HCT116 (cell line): Measurements from ENCODE around the gene GCK. TPM values are rescaled to one million over a fixed set of nuclear protein-coding genes. Genes with fewer than 3 reads are reported as not detected.

Experiments used
- ATAC-seq: fragments of 200-7000 bp; cut with Tn5 transposase; 2 replicates; pipeline ENCODE4 v1.9.1; 2020; ENCODE audit warnings: mild to moderate bottlenecking, moderate library complexity
- BruUV-seq: library from RNA; stranded (reverse); fragments of 400-500 nt; replicated peaks from 2 replicates; lab custom pipeline; 2021; lab: Mats Ljungman, UMichigan
- CTCF ChIA-PET: fragments of 300-600 bp; sonication (Branson Sonifier 250); formaldehyde crosslinking; loops from one replicate; lab custom pipeline; 2021; ENCODE audit warnings: antibody characterized with exemption; lab: Charles Lee
- POLR2A ChIA-PET: fragments of 300-600, 350-600 bp; sonication (Branson Sonifier 250); formaldehyde crosslinking; loops from one replicate; lab custom pipeline; 2021; ENCODE audit warnings: antibody characterized with exemption; lab: Charles Lee
- RAD21 ChIA-PET, 2 experiments: fragments of 300-600 bp; sonication (Branson Sonifier 250); formaldehyde crosslinking; loops; one replicate each; lab custom pipeline; 2023; ENCODE audit warnings: low total read pairs in 2 of 2; ENCODE audit not compliant: uncharacterized antibody in 2 of 2, unreplicated experiment in 2 of 2, low non-redundant PET in 1 of 2; lab: Charles Lee
- DNase-seq: peaks from one replicate; pipeline ENCODE4 v3.0.0-alpha.2; 2010; ENCODE audit warnings: low read depth, low spot score
- H2AFZ ChIP-seq: fragments of 200-600 bp; shearing (Covaris generic), sonication (generic); 2 replicates; pipeline ENCODE4 v1.6.1; 2017; ENCODE audit warnings: low read depth, mixed run types, mixed read lengths, antibody characterized with exemption, low read length; ENCODE audit not compliant: poor library complexity, severe bottlenecking
- H3K27ac ChIP-seq: 2 replicates; pipeline ENCODE4 v1.5.1; 2012; ENCODE audit warnings: low read depth, low read length
- H3K27me3 ChIP-seq: fragments of 200-600 bp; sonication (generic); 2 replicates; pipeline ENCODE4 v1.6.1; 2016; ENCODE audit warnings: mixed run types, low read length, mixed read lengths; ENCODE audit not compliant: insufficient read depth
- H3K36me3 ChIP-seq, 2 experiments: fragments of 200-500 bp in 1 of 2; fragments of 200-600 bp in 1 of 2; sonication (Bioruptor generic) in 1 of 2; sonication (generic) in 1 of 2; 2 replicates each; pipeline versions ENCODE4 v1.5.1 to v1.6.1; 2014 to 2016; ENCODE audit warnings: low read length in 2 of 2, inconsistent platforms in 1 of 2, mixed read lengths in 1 of 2, mixed run types in 1 of 2; ENCODE audit not compliant: insufficient read depth in 2 of 2, control insufficient read depth in 1 of 2
- H3K4me1 ChIP-seq, 2 experiments: fragments of 200-600 bp in 1 of 2; sonication (generic) in 1 of 2; 2 replicates each; pipeline versions ENCODE4 v1.5.1 to v1.6.1; 2012 to 2017; ENCODE audit warnings: low read length in 2 of 2, inconsistent platforms in 1 of 2, mild to moderate bottlenecking in 1 of 2, mixed read lengths in 1 of 2, mixed run types in 1 of 2, moderate library complexity in 1 of 2; ENCODE audit not compliant: insufficient read depth in 2 of 2, control insufficient read depth in 1 of 2
- H3K4me2 ChIP-seq: fragments of 200-600 bp; sonication (generic); 2 replicates; pipeline ENCODE4 v1.6.1; 2017; ENCODE audit warnings: mixed run types, low read length, mixed read lengths
- H3K4me3 ChIP-seq, 2 experiments: fragments of 200-600 bp in 1 of 2; sonication (generic) in 1 of 2; replicated peaks in 1 of 2; 2 replicates each; pipeline ENCODE4 v1.5.1; 2011 to 2016; ENCODE audit warnings: low read length in 2 of 2, control low read depth in 1 of 2, low read depth in 1 of 2, mild to moderate bottlenecking in 1 of 2, mixed read lengths in 1 of 2, mixed run types in 1 of 2
- H3K79me2 ChIP-seq: fragments of 200-600 bp; sonication (generic); 2 replicates; pipeline ENCODE4 v1.6.1; 2017; ENCODE audit warnings: mild to moderate bottlenecking, mixed run types, low read length, moderate library complexity, mixed read lengths; ENCODE audit not compliant: insufficient read depth
- H3K9ac ChIP-seq: fragments of 200-600 bp; sonication (generic); 2 replicates; pipeline ENCODE4 v1.6.1; 2016; ENCODE audit warnings: low read length, mixed read lengths
- H3K9me2 ChIP-seq: fragments of 200-600 bp; sonication (generic), shearing (Covaris generic); 2 replicates; pipeline ENCODE4 v1.6.1; 2017; ENCODE audit warnings: mixed run types, mild to moderate bottlenecking, moderate library complexity; ENCODE audit not compliant: insufficient read depth
- H3K9me3 ChIP-seq, 2 experiments: fragments of 200-500 bp in 1 of 2; fragments of 200-600 bp in 1 of 2; sonication (Bioruptor generic) in 1 of 2; sonication (generic) in 1 of 2; 2 replicates each; pipeline ENCODE4 v1.6.1; 2014 to 2017; ENCODE audit warnings: low read length in 2 of 2, mixed read lengths in 2 of 2, inconsistent platforms in 1 of 2, low read depth in 1 of 2, mild to moderate bottlenecking in 1 of 2, mixed run types in 1 of 2, moderate library complexity in 1 of 2; ENCODE audit not compliant: control insufficient read depth in 1 of 2, insufficient read depth in 1 of 2
- H4K20me1 ChIP-seq: fragments of 200-600 bp; sonication (generic), shearing (Covaris generic); 2 replicates; pipeline ENCODE4 v1.6.1; 2017; ENCODE audit warnings: mixed run types, mild to moderate bottlenecking, moderate library complexity; ENCODE audit not compliant: insufficient read depth
- CEBPB ChIP-seq: IDR thresholded peaks from 2 replicates; pipeline ENCODE4 v1.6.1; 2012; ENCODE audit warnings: low read depth
- CTCF ChIP-seq, 3 experiments: fragments of 200-600 bp in 1 of 3; sonication (generic) in 1 of 3; IDR thresholded peaks in 2 of 3; conservative IDR thresholded peaks in 1 of 3; 2 replicates each; pipeline ENCODE4 v1.5.1; 2012 to 2017; ENCODE audit warnings: low read depth in 2 of 3, low read length in 2 of 3, antibody characterized with exemption in 1 of 3, borderline replicate concordance in 1 of 3, control low read depth in 1 of 3, mild to moderate bottlenecking in 1 of 3, mixed read lengths in 1 of 3, mixed run types in 1 of 3, moderate library complexity in 1 of 3; ENCODE audit not compliant: insufficient read depth in 1 of 3
- EZH2 ChIP-seq: fragments of 200-600 bp; sonication (generic); IDR thresholded peaks from 2 replicates; pipeline ENCODE4 v1.6.1; 2017; ENCODE audit warnings: antibody characterized with exemption, mixed run types
- EZH2phosphoT487 ChIP-seq: fragments of 200-600 bp; IDR thresholded peaks from 2 replicates; pipeline ENCODE4 v1.6.1; 2018; ENCODE audit warnings: antibody characterized with exemption, borderline replicate concordance
- FOSL1 ChIP-seq: IDR thresholded peaks from 2 replicates; pipeline ENCODE4 v1.6.1; 2012; ENCODE audit warnings: low read depth
- JUND ChIP-seq: IDR thresholded peaks from 2 replicates; pipeline ENCODE4 v1.6.1; 2012
- POLR2A ChIP-seq: IDR thresholded peaks from 2 replicates; pipeline ENCODE4 v1.7.0; 2011; ENCODE audit warnings: borderline replicate concordance; ENCODE audit not compliant: insufficient read depth, insufficient read length; ENCODE audit errors: extremely low read depth
- RAD21 ChIP-seq: IDR thresholded peaks from 2 replicates; pipeline ENCODE4 v1.6.1; 2012; ENCODE audit warnings: low read depth, mild to moderate bottlenecking
- SIN3A ChIP-seq: IDR thresholded peaks from 2 replicates; pipeline ENCODE4 v1.6.1; 2012; ENCODE audit warnings: low read depth
- SP1 ChIP-seq: IDR thresholded peaks from 2 replicates; pipeline ENCODE4 v1.6.1; 2012; ENCODE audit warnings: low read depth
- SRF ChIP-seq: IDR thresholded peaks from 2 replicates; pipeline ENCODE4 v1.6.1; 2012; ENCODE audit warnings: low read depth
- TCF7L2 ChIP-seq: IDR thresholded peaks from 2 replicates; pipeline ENCODE4 v1.7.0; 2011; ENCODE audit warnings: borderline replicate concordance, inconsistent platforms; ENCODE audit not compliant: insufficient read depth, insufficient read length; ENCODE audit errors: extremely low read depth
- ZBTB33 ChIP-seq: IDR thresholded peaks from 2 replicates; pipeline ENCODE4 v1.6.1; 2011; ENCODE audit warnings: mild to moderate bottlenecking, low read length, moderate library complexity; ENCODE audit not compliant: insufficient replicate concordance; ENCODE audit errors: extremely low read depth
- ZFX ChIP-seq: fragments of 450-650 bp; IDR thresholded peaks from 2 replicates; pipeline ENCODE4 v1.6.1; 2017
- ZNF274 ChIP-seq: fragments of 200-500 bp; sonication (Bioruptor generic); IDR thresholded peaks from 2 replicates; pipeline ENCODE4 v1.6.1; 2014; ENCODE audit warnings: mild to moderate bottlenecking, low read depth, low read length, inconsistent platforms
- intact Hi-C: fragments of 100-400 bp; cut with micrococcal nuclease; formaldehyde crosslinking; loops from 2 replicates; pipeline ENCODE4 v1.10.0; 2022
- total RNA-seq: library from RNA; stranded (reverse); gene quantifications from one replicate; pipeline ENCODE4 v1.2.1, GENCODE V29; 2021; ENCODE audit not compliant: unreplicated experiment

The GCK gene
- total RNA-seq, 1 experiment from 2014 or later = 0.34 TPM

GRCh38 chr7:44227911-44228310, 38.7 kb upstream of the GCK start:
- DNase-seq = no peak
- Histone ChIP-seq H3K27me3 (no peaks in the 10 kb centered on the region), H3K4me3 (no peak overlapping the region), H2AFZ (no peak overlapping the region), H3K9me3 (no peaks in the 10 kb centered on the region), H3K27ac (no peak overlapping the region), H4K20me1 (no peaks in the 10 kb centered on the region), H3K9me2 (no peaks in the 10 kb centered on the region), H3K4me2 (no peak overlapping the region), H3K4me1 (no peaks in the 10 kb centered on the region), H3K79me2 (no peaks in the 10 kb centered on the region), H3K36me3 (no peaks in the 10 kb centered on the region), H3K9ac (no peak overlapping the region)
- RAD21 ChIA-PET = no interaction called here
- intact Hi-C loops = no loop called here
- BruUV-seq = no TSS peak
- CTCF ChIA-PET = no interaction called here
- no peak for ATAC-seq
- TF ChIP-seq CTCF (IDR thresholded peaks at IDR 0.05 in 2 of 3, conservative IDR thresholded peaks at IDR 0.05 in 1 of 3; ENCODE audit: borderline replicate concordance in 1 of 3, insufficient read depth in 1 of 3, low read depth in 2 of 3, low read length in 2 of 3) (no peak), SP1 (no peak), ZBTB33 (no peak)
- POLR2A ChIA-PET = no interaction called here

GRCh38 chr7:44226396-44226753, 37.1 kb upstream of the GCK start:
- intact Hi-C loops = no loop called here
- DNase-seq (no peak), ATAC-seq (no peak)
- no peak overlapping the region for H3K4me2 ChIP-seq
- RAD21 ChIA-PET = no interaction called here
- H2AFZ ChIP-seq = no peak overlapping the region
- H3K4me1 ChIP-seq = no peaks in the 10 kb centered on the region
- no peaks in the 10 kb centered on the region for H3K79me2 ChIP-seq
- no peaks in the 10 kb centered on the region for H3K36me3 ChIP-seq
- POLR2A ChIA-PET = no interaction called here
- H3K9me3 ChIP-seq = no peaks in the 10 kb centered on the region
- no peak overlapping the region for H3K27ac ChIP-seq
- no peaks in the 10 kb centered on the region for H3K9me2 ChIP-seq
- CTCF ChIA-PET = no interaction called here
- BruUV-seq = no TSS peak
- no peak overlapping the region for H3K4me3 ChIP-seq
- H3K27me3 ChIP-seq = no peaks in the 10 kb centered on the region
- H3K9ac ChIP-seq = no peak overlapping the region
- no peaks in the 10 kb centered on the region for H4K20me1 ChIP-seq
- TF ChIP-seq JUND (no peak), TCF7L2 (no peak), ZFX (no peak), EZH2 (no peak), RAD21 (no peak), EZH2phosphoT487 (no peak), SIN3A (no peak), CEBPB (no peak), SP1 (no peak), FOSL1 (no peak), ZBTB33 (no peak), ZNF274 (no peak), SRF (no peak), POLR2A (no peak)
